Lower leg skin (tissue), 4 donors: Measurements from ENCODE around the gene AUTS2. TPM values are rescaled to one million over a fixed set of nuclear protein-coding genes. Genes with fewer than 3 reads are reported as not detected.

Experiments used
- DNase-seq, 2 donors: peaks; one replicate each; pipeline ENCODE4 v3.0.0-alpha.2; 2019; ENCODE audit warnings: low spot score in 2 of 2
- H3K4me3 ChIP-seq: fragments of 200-600 bp; sonication (generic); 2 replicates; pipeline ENCODE4 v1.5.1; 2017; ENCODE audit warnings: mild to moderate bottlenecking, low read depth; ENCODE audit not compliant: poor library complexity, severe bottlenecking
- POLR2A ChIP-seq, 2 donors: fragments of 450-650 bp; IDR thresholded peaks; one replicate each; pipeline ENCODE4 v1.6.1; 2016 to 2017; ENCODE audit warnings: antibody characterized with exemption in 2 of 2, mild to moderate bottlenecking in 1 of 2, moderate library complexity in 1 of 2
- WGBS, 2 donors: methylation state at CpG; one replicate each; pipeline ENCODE4 v1.1.5; 2018; 5-methylcytosine and 5-hydroxymethylcytosine counted together
- intact Hi-C: fragments of 100-400 bp; cut with DNase I; formaldehyde crosslinking; loops from one replicate; pipeline ENCODE4 v1.15.0; 2023; ENCODE audit warnings: low total_unique reads
- total RNA-seq, 4 donors: library from RNA; depleted of rRNA; stranded (reverse); fragments of >200 nt; gene quantifications; one replicate each; pipeline ENCODE4 v1.1.0, GENCODE V29; 2016
- TF ChIP-seq, protein P1 (sequence below), 3 donors: fragments of 450-650 bp; IDR thresholded peaks; one replicate each; pipeline ENCODE4 v1.5.1; 2016; ENCODE audit warnings: antibody characterized with exemption in 3 of 3, mild to moderate bottlenecking in 3 of 3, moderate library complexity in 2 of 3

AUTS2 gene
- total RNA-seq, 4 donors from 2014 or later = 30.8 to 41.9 (median 40.5) TPM

- WGBS, 2 donors = 81 to 90% methylated on average over 2 of the region's 2 CpGs
- no peak overlapping the region for H3K4me3 ChIP-seq
- DNase-seq = no peak
- TF ChIP-seq POLR2A (IDR thresholded peaks at IDR 0.05) = no peak
- TF ChIP-seq, protein P1, sequence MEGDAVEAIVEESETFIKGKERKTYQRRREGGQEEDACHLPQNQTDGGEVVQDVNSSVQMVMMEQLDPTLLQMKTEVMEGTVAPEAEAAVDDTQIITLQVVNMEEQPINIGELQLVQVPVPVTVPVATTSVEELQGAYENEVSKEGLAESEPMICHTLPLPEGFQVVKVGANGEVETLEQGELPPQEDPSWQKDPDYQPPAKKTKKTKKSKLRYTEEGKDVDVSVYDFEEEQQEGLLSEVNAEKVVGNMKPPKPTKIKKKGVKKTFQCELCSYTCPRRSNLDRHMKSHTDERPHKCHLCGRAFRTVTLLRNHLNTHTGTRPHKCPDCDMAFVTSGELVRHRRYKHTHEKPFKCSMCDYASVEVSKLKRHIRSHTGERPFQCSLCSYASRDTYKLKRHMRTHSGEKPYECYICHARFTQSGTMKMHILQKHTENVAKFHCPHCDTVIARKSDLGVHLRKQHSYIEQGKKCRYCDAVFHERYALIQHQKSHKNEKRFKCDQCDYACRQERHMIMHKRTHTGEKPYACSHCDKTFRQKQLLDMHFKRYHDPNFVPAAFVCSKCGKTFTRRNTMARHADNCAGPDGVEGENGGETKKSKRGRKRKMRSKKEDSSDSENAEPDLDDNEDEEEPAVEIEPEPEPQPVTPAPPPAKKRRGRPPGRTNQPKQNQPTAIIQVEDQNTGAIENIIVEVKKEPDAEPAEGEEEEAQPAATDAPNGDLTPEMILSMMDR (IDR thresholded peaks at IDR 0.05) = no peak
- intact Hi-C loops = no loop called here
Measured at GRCh38 chr7:70178211-70178610, 579.9 kb downstream of the AUTS2 start.

DNA sequence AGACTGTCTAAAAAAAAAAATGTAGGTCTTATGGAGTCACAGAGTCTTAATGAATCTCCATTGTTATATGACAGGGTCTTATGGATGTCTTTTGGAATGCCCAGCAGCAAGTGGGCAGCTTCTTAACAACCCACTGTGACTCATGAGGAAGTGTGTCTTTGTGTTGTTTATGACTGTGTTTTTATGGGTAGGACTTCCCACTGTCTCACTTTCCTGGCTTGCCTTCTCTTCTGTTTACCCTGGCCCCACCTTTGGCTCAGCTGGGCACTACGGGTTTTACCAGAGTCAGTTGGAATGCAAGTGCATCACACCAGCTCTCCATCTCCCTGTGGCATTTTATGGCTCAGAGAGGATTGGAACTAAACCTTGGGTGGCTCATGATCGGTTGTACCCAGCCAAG lies 580.5 kb downstream of the AUTS2 start:
- intact Hi-C loops = no loop called here
- 49 to 67% methylated on average over 2 of the region's 2 CpGs for WGBS, 2 donors

DNA sequence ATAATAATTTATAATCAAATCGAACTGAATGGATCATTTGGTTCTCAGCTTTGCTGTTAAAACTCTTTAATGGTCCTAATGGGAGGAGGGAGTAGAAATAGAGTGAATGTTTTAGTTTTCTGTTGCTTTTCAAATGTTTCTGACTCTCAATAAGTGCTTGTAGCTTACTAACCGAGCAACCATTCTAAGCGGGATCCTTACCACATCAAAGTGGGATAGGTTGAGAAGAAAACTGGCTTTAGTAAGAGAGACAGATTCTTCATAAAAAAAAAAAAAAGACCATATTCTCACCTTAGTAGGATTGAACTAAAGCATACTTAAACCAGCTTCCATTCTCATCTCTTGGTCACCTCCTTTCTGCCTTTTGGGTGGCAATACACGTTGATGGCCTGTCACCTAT lies 584.2 kb downstream of the AUTS2 start:
- TF ChIP-seq, protein P1 (IDR thresholded peaks at IDR 0.05) = no peak
- TF ChIP-seq POLR2A (IDR thresholded peaks at IDR 0.05) = no peak
- no peak overlapping the region for H3K4me3 ChIP-seq
- no peak for DNase-seq
- 91% methylated on average over 4 of the region's 4 CpGs for WGBS, 2 donors
- intact Hi-C loops = no loop called here

More for the DNA sequence above, 580.5 kb downstream of the AUTS2 start:
- no peak overlapping the region for H3K4me3 ChIP-seq
- TF ChIP-seq, protein P1 (IDR thresholded peaks at IDR 0.05) = no peak
- no peak for TF ChIP-seq POLR2A (IDR thresholded peaks at IDR 0.05)
- no peak for DNase-seq

DNA sequence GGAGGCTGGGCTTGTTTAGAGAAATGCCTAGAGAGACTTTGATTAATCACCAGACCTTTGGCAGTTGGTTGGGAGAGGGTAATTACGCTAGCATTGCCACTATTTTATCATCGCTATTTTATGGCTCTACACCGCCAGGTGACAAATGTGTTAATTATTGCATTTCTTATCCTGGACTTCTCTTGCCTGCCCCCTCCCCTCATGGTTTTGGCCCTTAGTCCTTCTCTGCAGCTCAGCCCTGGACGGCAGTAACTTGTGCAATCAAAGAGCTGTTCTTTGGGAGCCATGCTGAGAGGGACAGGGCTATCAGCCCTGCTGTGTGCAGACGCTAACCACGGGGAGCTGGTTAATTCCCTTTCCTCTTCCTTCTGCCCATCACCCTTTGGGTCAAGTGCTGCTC lies 585.0 kb downstream of the AUTS2 start:
- TF ChIP-seq, protein P1 (IDR thresholded peaks at IDR 0.05) = no peak
- no peak for TF ChIP-seq POLR2A (IDR thresholded peaks at IDR 0.05)
- DNase-seq = no peak
- 82 to 86% methylated on average over 6 of the region's 6 CpGs for WGBS, 2 donors
- no peak overlapping the region for H3K4me3 ChIP-seq
- intact Hi-C loops = no loop called here

DNA sequence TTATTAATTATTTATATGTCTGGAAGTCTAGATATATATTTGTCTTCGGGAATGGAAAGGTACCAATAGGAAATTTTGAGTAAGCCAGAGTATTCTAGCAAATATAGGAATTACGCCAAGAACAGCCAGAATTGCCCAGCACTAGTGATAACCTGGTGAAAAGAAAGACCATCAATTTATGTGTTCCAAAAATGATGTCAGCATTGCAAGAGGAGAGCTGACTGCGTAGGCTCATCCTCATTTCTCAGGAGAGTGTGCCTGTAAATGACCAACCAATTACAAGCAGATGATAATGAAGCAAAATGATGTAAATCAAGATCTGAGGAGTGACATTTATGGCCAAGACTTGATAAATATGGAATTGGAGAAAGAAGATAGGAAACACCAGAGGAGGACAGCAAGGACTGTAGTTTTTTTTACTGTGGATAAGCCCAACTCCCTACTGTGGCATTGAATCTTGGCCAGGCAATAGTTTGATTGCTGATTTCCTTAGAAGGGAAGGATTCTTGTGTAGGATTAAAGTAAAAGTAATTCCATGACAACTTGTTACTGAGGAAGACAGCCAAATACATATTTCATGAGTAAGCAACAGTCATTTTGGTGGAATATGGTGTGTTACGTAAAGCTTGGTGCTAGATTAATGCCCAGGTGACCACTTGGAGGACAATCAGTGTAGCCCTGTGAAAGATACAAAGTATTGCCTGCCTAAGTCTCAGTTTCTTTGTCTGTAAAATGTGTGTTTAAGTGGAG lies 590.8 kb downstream of the AUTS2 start:
- TF ChIP-seq, protein P1 (IDR thresholded peaks at IDR 0.05) = no peak
- TF ChIP-seq POLR2A (IDR thresholded peaks at IDR 0.05) = no peak
- 97 to 98% methylated on average over 4 of the region's 4 CpGs for WGBS, 2 donors
- no peak overlapping the region for H3K4me3 ChIP-seq
- intact Hi-C loops = no loop called here
- DNase-seq = no peak

DNA sequence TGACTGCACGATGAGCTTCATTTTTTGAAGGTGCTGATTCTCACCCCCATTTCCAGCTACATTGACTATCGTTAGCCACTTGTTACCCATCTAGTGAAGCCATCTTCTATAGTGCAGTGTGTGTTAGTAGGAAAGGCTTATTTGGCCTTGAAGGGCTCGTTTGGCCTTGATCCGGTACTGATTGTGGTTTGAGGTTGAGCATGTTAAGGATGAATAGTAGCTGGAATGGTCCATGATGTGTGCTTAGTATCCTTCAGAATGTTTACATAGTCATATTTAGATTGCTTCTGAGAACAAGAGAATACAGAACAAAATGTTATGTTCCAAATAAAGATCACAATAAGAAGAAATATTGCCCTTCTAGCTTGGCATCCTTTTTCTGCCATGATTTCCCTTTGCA lies 591.5 kb downstream of the AUTS2 start:
- TF ChIP-seq POLR2A (IDR thresholded peaks at IDR 0.05) = no peak
- TF ChIP-seq, protein P1 (IDR thresholded peaks at IDR 0.05) = no peak
- 83 to 87% methylated on average over 4 of the region's 4 CpGs for WGBS, 2 donors
- no peak overlapping the region for H3K4me3 ChIP-seq
- intact Hi-C loops = no loop called here
- DNase-seq = no peak
